Measurements from ENCODE around the gene HDDC2.

GRCh38 chr6:125245109-125245508 lies 56.7 kb downstream of the HDDC2 start:
- TF ChIP-seq, protein P1, sequence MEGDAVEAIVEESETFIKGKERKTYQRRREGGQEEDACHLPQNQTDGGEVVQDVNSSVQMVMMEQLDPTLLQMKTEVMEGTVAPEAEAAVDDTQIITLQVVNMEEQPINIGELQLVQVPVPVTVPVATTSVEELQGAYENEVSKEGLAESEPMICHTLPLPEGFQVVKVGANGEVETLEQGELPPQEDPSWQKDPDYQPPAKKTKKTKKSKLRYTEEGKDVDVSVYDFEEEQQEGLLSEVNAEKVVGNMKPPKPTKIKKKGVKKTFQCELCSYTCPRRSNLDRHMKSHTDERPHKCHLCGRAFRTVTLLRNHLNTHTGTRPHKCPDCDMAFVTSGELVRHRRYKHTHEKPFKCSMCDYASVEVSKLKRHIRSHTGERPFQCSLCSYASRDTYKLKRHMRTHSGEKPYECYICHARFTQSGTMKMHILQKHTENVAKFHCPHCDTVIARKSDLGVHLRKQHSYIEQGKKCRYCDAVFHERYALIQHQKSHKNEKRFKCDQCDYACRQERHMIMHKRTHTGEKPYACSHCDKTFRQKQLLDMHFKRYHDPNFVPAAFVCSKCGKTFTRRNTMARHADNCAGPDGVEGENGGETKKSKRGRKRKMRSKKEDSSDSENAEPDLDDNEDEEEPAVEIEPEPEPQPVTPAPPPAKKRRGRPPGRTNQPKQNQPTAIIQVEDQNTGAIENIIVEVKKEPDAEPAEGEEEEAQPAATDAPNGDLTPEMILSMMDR (IDR thresholded peaks at IDR 0.05), result no peak
- TF ChIP-seq EP300 (IDR thresholded peaks at IDR 0.05), result no peak
